ENCODE measurements around the gene DARS1.

Gene DARS1

DNA sequence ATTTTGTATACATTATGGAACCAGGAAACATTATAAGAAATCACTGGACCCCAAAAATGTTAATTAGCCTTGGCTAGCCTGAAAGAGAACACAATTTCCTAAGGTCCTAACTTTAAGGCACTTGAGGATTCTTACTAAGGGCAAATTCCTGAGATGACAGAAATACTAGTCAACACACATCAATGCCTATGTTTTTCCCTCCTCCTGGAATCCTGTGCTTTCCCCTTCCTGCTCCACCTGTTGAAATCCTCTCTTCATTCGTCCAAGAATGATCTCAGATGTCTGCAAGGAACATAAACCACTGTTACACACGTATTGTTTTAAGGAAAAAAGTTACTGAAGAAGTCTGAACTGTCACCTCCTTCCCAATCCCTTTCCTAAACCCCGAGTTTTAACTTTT, 21.2 kb upstream of the DARS1 start:
- no peak overlapping the region for H3K27ac ChIP-seq
- TF ChIP-seq CTCF (IDR thresholded peaks at IDR 0.05) (no peak), ZFX (IDR thresholded peaks at IDR 0.05; ENCODE audit: borderline replicate concordance) (no peak)

- no peak for TF ChIP-seq CTCF (IDR thresholded peaks at IDR 0.05)
- no peak for TF ChIP-seq ZFX (IDR thresholded peaks at IDR 0.05; ENCODE audit: borderline replicate concordance)
- no peak overlapping the region for H3K27ac ChIP-seq
Measured at GRCh38 chr2:136005462-136006196, 20.2 kb upstream of the DARS1 start.

DNA sequence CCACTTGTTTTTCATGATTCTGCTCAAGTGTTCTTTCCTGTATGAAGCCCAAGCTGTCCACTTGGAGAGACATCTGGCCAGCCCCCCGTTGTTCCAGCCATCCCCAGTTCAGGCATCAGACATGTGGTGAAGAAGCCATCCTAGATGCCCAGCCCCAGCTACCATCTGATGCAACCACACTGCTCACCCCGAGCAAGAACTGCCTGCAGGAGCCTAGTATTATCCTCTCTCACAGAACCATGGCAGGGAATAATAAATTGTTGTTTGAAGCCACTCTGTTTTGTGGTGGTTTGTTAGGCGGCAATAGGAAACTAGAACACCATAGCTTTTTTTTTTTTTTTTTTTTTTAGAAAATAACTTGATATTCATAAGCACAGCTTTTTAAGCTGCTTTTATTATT, 19.5 kb upstream of the DARS1 start:
- TF ChIP-seq CTCF (IDR thresholded peaks at IDR 0.05) (no peak), ZFX (IDR thresholded peaks at IDR 0.05; ENCODE audit: borderline replicate concordance) (no peak)
- no peak overlapping the region for H3K27ac ChIP-seq

DNA sequence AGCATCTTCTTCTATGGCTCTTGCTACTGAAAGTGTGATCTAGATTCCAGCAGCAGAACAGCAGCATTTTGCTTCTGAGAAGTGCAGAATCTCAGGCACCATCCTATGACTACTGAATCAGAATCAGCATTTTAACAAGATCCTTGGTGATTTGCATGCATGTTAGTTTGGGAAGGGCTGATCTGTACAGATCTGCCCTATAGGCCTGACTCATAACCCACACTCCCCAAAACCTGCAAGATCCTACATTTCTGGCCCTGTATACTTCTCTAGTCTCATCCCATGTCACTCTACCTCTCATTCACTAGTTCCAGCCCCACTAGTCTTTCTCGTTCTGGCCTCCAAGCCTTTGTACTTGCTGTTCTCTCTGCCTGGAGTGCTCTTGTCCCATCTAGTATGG, 15.7 kb upstream of the DARS1 start:
- TF ChIP-seq CTCF (IDR thresholded peaks at IDR 0.05): no peak
- no peak for TF ChIP-seq ZFX (IDR thresholded peaks at IDR 0.05; ENCODE audit: borderline replicate concordance)
- no peak overlapping the region for H3K27ac ChIP-seq

DNA sequence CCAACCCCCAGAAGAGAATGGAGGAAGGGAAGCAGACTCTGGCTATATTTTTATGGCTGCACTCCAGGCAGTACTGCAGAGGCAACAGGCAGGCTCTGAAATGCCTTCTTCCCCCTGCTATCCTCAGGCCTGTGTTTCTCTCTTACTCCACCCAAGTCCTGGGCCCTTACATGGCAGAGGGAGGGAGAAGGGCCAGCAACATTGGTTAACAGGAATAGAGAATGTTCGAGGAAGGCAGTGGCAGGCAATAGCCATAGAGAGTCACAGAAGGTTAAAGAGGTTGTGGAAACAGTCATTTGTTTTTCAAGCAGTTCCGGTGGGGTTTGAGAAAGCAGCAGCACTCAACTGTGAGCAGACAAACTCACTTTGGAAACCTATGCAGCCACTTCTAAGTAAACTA, 15.1 kb upstream of the DARS1 start:
- no peak overlapping the region for H3K27ac ChIP-seq
- TF ChIP-seq CTCF (IDR thresholded peaks at IDR 0.05) (no peak), ZFX (IDR thresholded peaks at IDR 0.05; ENCODE audit: borderline replicate concordance) (no peak)

- no peak overlapping the region for H3K27ac ChIP-seq
- no peak for TF ChIP-seq ZFX (IDR thresholded peaks at IDR 0.05; ENCODE audit: borderline replicate concordance)
- no peak for TF ChIP-seq CTCF (IDR thresholded peaks at IDR 0.05)
Measured at GRCh38 chr2:135999899-136000298, 14.5 kb upstream of the DARS1 start.

GRCh38 chr2:135998879-135999278, 13.5 kb upstream of the DARS1 start:
- H3K27ac ChIP-seq: no peak overlapping the region
- no peak for TF ChIP-seq CTCF (IDR thresholded peaks at IDR 0.05)
- no peak for TF ChIP-seq ZFX (IDR thresholded peaks at IDR 0.05; ENCODE audit: borderline replicate concordance)
